ENCODE results near the gene GRAMD2B.

The GRAMD2B gene

GRCh38 chr5:126384985-126385384, 38.2 kb upstream of the GRAMD2B start:
- no peaks in the 10 kb centered on the region for H3K9me3 ChIP-seq (ENCODE audit: low read length)
- no peaks in the 10 kb centered on the region for H3K4me1 ChIP-seq (ENCODE audit: insufficient read depth, low read length, severe bottlenecking)
- H3K9me2 ChIP-seq (ENCODE audit: low read depth, low read length): no peaks in the 10 kb centered on the region
- no peak overlapping the region for H3K4me2 ChIP-seq (ENCODE audit: low read length)
- no peak overlapping the region for H3K27ac ChIP-seq (ENCODE audit: low read depth, low read length, poor library complexity, severe bottlenecking)
- no peaks in the 10 kb centered on the region for H3K79me2 ChIP-seq (ENCODE audit: insufficient read depth, low read length)
- no peak overlapping the region for H3K4me3 ChIP-seq (ENCODE audit: low read depth, low read length, poor library complexity, severe bottlenecking)
- no peaks in the 10 kb centered on the region for H4K20me1 ChIP-seq (ENCODE audit: insufficient read depth, low read length)
- H3K36me3 ChIP-seq (ENCODE audit: insufficient read depth, low read length): no peaks in the 10 kb centered on the region
- H3K27me3 ChIP-seq (ENCODE audit: insufficient read depth, low read length): no peaks in the 10 kb centered on the region; the same call in 1 of the 2 replicates
- no peak overlapping the region for H3K9ac ChIP-seq (ENCODE audit: low read length)
- H2AFZ ChIP-seq (ENCODE audit: low read length): no peak overlapping the region
- no peak for TF ChIP-seq EZH2 (IDR thresholded peaks at IDR 0.05; ENCODE audit: borderline replicate concordance, low read length)
- TF ChIP-seq, protein P1, sequence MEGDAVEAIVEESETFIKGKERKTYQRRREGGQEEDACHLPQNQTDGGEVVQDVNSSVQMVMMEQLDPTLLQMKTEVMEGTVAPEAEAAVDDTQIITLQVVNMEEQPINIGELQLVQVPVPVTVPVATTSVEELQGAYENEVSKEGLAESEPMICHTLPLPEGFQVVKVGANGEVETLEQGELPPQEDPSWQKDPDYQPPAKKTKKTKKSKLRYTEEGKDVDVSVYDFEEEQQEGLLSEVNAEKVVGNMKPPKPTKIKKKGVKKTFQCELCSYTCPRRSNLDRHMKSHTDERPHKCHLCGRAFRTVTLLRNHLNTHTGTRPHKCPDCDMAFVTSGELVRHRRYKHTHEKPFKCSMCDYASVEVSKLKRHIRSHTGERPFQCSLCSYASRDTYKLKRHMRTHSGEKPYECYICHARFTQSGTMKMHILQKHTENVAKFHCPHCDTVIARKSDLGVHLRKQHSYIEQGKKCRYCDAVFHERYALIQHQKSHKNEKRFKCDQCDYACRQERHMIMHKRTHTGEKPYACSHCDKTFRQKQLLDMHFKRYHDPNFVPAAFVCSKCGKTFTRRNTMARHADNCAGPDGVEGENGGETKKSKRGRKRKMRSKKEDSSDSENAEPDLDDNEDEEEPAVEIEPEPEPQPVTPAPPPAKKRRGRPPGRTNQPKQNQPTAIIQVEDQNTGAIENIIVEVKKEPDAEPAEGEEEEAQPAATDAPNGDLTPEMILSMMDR (IDR thresholded peaks at IDR 0.05; ENCODE audit: low read length): no peak
- no peaks in the 10 kb centered on the region for H3F3A ChIP-seq (ENCODE audit: insufficient read depth, low read length)

DNA sequence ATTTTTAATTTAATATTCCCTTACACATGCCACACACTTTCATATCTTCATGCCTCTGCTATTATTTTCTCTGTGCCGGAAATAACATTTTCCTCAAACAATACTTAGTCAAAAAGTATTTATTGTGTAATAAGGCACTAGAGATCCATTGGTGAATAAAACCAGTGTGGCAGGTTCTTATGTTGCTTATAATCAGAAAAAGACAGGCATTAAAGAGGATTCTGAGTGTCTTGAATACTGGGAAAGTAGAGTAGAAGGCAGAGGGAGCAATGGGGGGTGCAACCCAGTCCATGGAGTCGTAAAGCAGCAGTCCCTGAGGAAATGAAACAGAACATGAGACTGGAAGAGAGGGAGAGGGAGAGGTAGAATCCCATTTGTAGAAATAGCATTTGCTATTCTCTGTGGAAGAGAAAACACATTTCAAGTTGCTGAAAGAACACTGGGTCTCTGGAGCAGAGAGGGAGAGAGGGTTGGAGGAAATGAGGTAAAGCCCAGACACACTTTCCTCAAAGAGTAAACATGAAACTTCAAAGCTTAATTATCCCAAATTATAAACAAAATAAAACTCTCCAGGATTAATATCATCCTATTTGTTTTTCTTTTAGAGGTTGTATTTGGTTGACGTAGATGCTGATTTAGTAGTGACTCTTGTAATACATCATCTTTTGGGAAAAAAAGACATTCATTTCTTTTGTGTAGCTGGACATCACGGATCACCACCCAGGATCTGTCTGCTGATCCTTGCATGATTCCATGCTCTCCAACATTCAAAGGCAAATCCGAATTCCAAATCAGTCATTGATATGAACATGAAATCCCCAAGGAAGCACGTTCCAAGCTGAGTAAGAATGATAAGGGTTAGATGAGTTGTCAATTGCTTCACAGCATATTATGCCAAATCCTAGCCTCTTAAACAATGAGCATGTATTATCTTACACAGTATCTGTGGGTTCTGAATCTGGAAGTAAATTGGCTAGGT, 37.4 kb upstream of the GRAMD2B start:
- no peaks in the 10 kb centered on the region; the same call in 1 of the 2 replicates for H3K27me3 ChIP-seq (ENCODE audit: insufficient read depth, low read length)
- no peak for TF ChIP-seq EZH2 (IDR thresholded peaks at IDR 0.05; ENCODE audit: borderline replicate concordance, low read length)
- TF ChIP-seq, protein P1 (IDR thresholded peaks at IDR 0.05; ENCODE audit: low read length): no peak
- H2AFZ ChIP-seq (ENCODE audit: low read length): no peak overlapping the region
- H3K9ac ChIP-seq (ENCODE audit: low read length): no peak overlapping the region
- H3K27ac ChIP-seq (ENCODE audit: low read depth, low read length, poor library complexity, severe bottlenecking): no peak overlapping the region
- no peak overlapping the region for H3K4me2 ChIP-seq (ENCODE audit: low read length)
- no peaks in the 10 kb centered on the region for H3K9me3 ChIP-seq (ENCODE audit: low read length)
- H4K20me1 ChIP-seq (ENCODE audit: insufficient read depth, low read length): no peaks in the 10 kb centered on the region
- H3K79me2 ChIP-seq (ENCODE audit: insufficient read depth, low read length): no peaks in the 10 kb centered on the region
- no peaks in the 10 kb centered on the region for H3K36me3 ChIP-seq (ENCODE audit: insufficient read depth, low read length)
- H3F3A ChIP-seq (ENCODE audit: insufficient read depth, low read length): no peaks in the 10 kb centered on the region
- no peaks in the 10 kb centered on the region for H3K9me2 ChIP-seq (ENCODE audit: low read depth, low read length)
- H3K4me1 ChIP-seq (ENCODE audit: insufficient read depth, low read length, severe bottlenecking): no peaks in the 10 kb centered on the region
- no peak overlapping the region for H3K4me3 ChIP-seq (ENCODE audit: low read depth, low read length, poor library complexity, severe bottlenecking)

- H3K4me3 ChIP-seq (ENCODE audit: low read depth, low read length, poor library complexity, severe bottlenecking): no peak overlapping the region
- no peaks in the 10 kb centered on the region for H3K27me3 ChIP-seq (ENCODE audit: insufficient read depth, low read length)
- H3F3A ChIP-seq (ENCODE audit: insufficient read depth, low read length): no peaks in the 10 kb centered on the region
- H3K9ac ChIP-seq (ENCODE audit: low read length): no peak overlapping the region
- H3K36me3 ChIP-seq (ENCODE audit: insufficient read depth, low read length): no peaks in the 10 kb centered on the region
- H3K4me2 ChIP-seq (ENCODE audit: low read length): no peak overlapping the region
- no peak overlapping the region for H2AFZ ChIP-seq (ENCODE audit: low read length)
- TF ChIP-seq EZH2 (IDR thresholded peaks at IDR 0.05; ENCODE audit: borderline replicate concordance, low read length): no peak
- TF ChIP-seq, protein P1 (IDR thresholded peaks at IDR 0.05; ENCODE audit: low read length): no peak
- no peaks in the 10 kb centered on the region for H4K20me1 ChIP-seq (ENCODE audit: insufficient read depth, low read length)
- no peaks in the 10 kb centered on the region for H3K9me3 ChIP-seq (ENCODE audit: low read length)
- no peaks in the 10 kb centered on the region for H3K4me1 ChIP-seq (ENCODE audit: insufficient read depth, low read length, severe bottlenecking)
- no peaks in the 10 kb centered on the region for H3K9me2 ChIP-seq (ENCODE audit: low read depth, low read length)
- H3K27ac ChIP-seq (ENCODE audit: low read depth, low read length, poor library complexity, severe bottlenecking): no peak overlapping the region
- no peaks in the 10 kb centered on the region for H3K79me2 ChIP-seq (ENCODE audit: insufficient read depth, low read length)
Measured at GRCh38 chr5:126389179-126389578, 34.0 kb upstream of the GRAMD2B start.
